Endometrial microvascular endothelial cells (primary cell): ENCODE measurements around the gene DPYD. TPM values are rescaled to one million over a fixed set of nuclear protein-coding genes. Genes with fewer than 3 reads are reported as not detected.

Experiments
- in situ Hi-C: cut with HindIII; loops from 2 replicates; pipeline ENCODE4 v1.10.0; 2017; ENCODE audit warnings: low sequenced_read_pairs, low pct_unique_long_range_greater_than_20kb; ENCODE audit errors: inconsistent ontology term
- total RNA-seq: library from RNA; depleted of rRNA; stranded (reverse); fragments of >200 nt; gene quantifications from one replicate; pipeline ENCODE4 v1.2.3, GENCODE V29; 2015; ENCODE audit errors: inconsistent ontology term

DPYD gene
- total RNA-seq, 1 donor from 2014 or later = 39.4 TPM

- in situ Hi-C loops = no loop called here
Measured at GRCh38 chr1:97041026-97041425, 879.8 kb downstream of the DPYD start.

GRCh38 chr1:97038410-97038809 is 882.4 kb downstream of the DPYD start:
- in situ Hi-C loops = no loop called here

GRCh38 chr1:97034651-97035050 is 886.2 kb downstream of the DPYD start:
- in situ Hi-C loops = no loop called here

- in situ Hi-C loops = no loop called here
Measured at GRCh38 chr1:97033949-97034348, 886.9 kb downstream of the DPYD start.
